Stimulated activated CD8-positive, alpha-beta memory T cell treated with anti-CD3 and anti-CD28 coated beads, Interleukin-4, amount 100 ng/mL, for 4 hours (primary cell): Measurements from ENCODE around the gene RAB3C.

Source experiments
- DNase-seq, 2 donors: peaks; one replicate each; pipeline ENCODE4 v3.0.0-alpha.2; 2020; ENCODE audit warnings: low read depth in 2 of 2, low spot score in 1 of 2

RAB3C gene

GRCh38 chr5:58722160-58722559 lies 139.3 kb downstream of the RAB3C start:
- DNase-seq, result no peak

GRCh38 chr5:58724992-58725391 lies 142.1 kb downstream of the RAB3C start:
- DNase-seq, result no peak

GRCh38 chr5:58731641-58732040 lies 148.8 kb downstream of the RAB3C start:
- no peak for DNase-seq

DNA sequence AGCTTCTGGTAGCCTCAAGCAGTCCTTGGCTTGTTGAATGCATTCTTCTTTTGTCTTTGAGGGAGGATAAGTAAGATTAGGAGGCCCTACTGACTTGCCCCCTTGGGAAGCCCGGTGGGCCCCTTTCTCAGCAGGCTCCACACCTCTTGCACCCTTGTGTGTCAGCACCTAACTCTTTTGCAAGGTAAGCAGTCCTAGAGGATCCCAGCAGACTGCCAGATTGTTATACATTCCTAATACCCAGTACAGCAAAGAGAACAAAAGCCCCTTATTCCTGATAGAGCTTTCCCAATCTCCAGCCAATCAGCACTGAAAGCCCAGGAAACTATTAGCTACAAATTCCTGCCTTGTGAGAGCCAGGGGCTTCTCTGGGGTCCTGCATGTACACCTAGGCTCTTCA lies 152.8 kb downstream of the RAB3C start:
- no peak for DNase-seq

GRCh38 chr5:58736214-58736613 lies 153.3 kb downstream of the RAB3C start:
- DNase-seq, result no peak

- DNase-seq, result no peak
These were observed 154.8 kb downstream of the RAB3C start for GRCh38 chr5:58737671-58738070.

- DNase-seq, result no peak
These were observed 155.5 kb downstream of the RAB3C start for GRCh38 chr5:58738336-58738735.

GRCh38 chr5:58739051-58739450 lies 156.2 kb downstream of the RAB3C start:
- DNase-seq, result no peak

GRCh38 chr5:58740956-58741355 lies 158.1 kb downstream of the RAB3C start:
- DNase-seq, result no peak

DNA sequence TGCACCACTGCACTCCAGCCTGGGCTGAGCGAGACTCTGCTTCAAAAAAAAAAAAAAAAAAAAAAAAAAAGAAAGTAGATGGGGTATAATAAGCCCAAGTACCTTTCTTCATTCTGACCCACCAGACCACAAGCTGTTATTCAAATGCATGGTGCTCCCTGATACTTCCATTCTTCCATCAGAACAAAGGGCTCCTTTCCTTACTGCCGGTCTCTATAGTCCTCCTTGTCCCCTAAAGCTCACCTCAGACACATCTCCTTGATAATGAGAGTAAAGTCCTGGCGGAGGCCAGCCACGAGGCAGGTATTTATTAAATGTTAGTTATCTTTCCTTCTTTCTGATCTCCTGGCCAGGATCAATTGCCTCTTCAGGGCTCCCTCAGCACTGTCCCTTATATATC lies 162.5 kb downstream of the RAB3C start:
- DNase-seq, result no peak

DNA sequence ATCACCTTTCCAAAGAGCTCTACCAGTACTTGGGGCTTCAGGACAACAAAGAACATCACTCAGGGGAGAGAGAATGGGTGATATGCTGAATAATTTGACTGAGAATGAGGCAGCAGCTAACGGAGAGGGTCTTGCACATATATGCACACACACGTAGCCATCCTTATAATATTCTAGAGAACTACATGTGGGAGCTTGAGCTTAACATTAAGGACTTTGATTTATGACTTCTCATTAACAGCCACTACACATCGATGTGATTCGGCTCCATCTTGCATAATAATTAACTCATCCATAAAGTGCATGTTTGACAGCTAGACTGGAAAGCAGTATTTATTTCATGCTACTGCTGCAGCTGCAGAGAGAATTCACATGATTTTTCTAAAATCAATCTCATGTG lies 163.4 kb downstream of the RAB3C start:
- DNase-seq, result no peak

DNA sequence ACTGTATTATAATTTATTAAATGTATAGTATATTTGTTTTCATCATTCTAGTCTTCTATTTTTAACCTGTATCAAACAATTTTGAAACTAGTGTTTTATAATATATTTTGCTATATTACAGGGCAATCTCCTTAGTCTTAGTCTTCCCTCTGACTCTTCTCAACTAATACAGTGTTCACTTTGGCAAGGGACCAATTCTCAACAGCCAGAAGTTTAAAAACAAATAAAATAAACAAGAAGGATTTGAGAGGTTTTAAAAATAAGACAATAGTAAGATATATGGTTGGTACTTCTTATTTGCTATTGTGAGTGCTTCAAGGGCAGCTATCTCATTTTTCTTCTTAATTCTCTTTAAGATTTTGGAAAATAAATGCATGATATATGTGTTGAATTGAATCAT lies 167.2 kb downstream of the RAB3C start:
- no peak for DNase-seq

GRCh38 chr5:58751222-58751837 lies 168.5 kb downstream of the RAB3C start:
- DNase-seq, result no peak

DNA sequence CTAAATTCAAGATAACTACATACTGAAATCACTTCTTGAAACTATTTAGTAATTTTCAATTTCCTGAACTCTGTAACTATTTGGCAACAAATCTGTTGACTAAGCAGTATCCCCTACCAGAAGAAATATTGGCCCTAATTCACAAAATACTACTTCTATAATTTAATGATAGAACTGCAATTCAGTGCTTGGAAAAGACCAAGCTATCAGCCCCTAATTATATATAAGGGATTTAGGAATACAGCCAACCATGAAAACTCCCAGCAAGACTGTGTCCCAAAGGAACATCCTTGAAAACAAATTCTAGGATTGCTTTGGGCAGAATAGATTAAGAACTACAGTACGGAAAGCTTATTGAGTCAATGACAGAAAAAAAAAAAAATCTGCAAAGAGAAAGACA lies 169.2 kb downstream of the RAB3C start:
- no peak for DNase-seq

GRCh38 chr5:58753446-58753845 lies 170.6 kb downstream of the RAB3C start:
- DNase-seq, result no peak

DNA sequence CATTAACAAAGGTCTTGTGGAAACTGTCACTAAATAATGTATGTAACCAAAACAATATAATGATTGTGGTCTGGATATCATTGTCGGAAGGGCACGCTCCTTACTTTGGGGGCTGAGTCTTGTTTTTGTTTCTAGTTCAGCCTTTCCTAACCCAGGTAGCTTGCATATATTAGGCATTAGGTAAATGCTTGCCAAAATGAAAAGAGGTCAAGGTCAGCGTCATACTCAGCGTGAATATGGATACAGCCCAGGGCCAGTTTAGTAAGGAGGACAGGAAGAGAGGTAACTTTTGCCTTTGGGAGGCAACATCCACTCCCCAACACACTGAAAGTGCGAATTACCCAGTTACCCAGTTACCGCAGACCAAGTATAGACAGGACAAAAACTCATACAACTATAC lies 171.4 kb downstream of the RAB3C start:
- DNase-seq, result no peak

DNA sequence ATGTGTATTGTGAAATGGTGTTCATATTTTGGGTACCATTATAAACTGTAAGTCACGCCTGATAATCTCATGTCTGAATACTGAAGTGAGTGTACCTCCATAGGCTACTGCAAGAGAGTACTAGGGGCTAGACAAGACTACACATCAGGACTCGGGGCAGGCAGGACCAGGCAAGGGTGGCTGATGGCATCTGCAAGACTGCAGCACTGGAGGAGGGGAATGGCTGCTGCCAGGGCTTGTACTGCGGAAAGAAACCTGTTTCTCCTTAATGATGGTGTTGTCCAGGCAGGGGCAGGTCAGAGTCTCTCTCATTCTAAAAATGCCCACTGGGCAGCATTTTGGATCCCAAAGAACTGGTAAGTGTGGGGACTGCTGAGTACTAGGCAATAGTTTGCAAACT lies 172.5 kb downstream of the RAB3C start:
- DNase-seq, result no peak

GRCh38 chr5:58759745-58760144 lies 176.9 kb downstream of the RAB3C start:
- no peak for DNase-seq

- no peak for DNase-seq
These were observed 177.3 kb downstream of the RAB3C start for GRCh38 chr5:58760222-58760621.

DNA sequence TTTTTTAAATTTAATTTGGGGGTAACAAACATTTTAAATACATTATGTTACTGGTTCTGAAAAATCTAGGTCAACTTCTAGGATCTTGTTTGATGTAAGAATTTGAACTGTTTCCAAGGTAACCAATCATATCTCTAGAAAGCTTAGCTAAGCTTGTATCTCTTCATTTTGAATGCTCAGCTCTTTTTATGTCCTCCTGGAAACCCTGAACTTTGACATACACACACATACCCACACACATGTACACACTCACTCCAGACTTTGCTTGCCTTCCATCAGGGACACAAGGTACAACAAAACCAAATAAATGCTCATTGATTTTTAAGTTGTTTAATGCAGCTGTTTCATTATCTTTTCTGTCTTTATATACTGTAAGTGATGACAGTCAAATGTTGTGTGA lies 178.5 kb downstream of the RAB3C start:
- no peak for DNase-seq

- DNase-seq, result no peak
These were observed 180.5 kb downstream of the RAB3C start for GRCh38 chr5:58763390-58763789.

- DNase-seq, result no peak
These were observed 181.3 kb downstream of the RAB3C start for GRCh38 chr5:58764199-58764598.

GRCh38 chr5:58765058-58765457 lies 182.2 kb downstream of the RAB3C start:
- DNase-seq, result no peak

- DNase-seq, result no peak
These were observed 184.2 kb downstream of the RAB3C start for GRCh38 chr5:58767104-58767503.
